Motor neuron (in vitro differentiated cells): ENCODE data around the gene GALNT14. TPM values are rescaled to one million over a fixed set of nuclear protein-coding genes. Genes with fewer than 3 reads are reported as not detected.

ENCODE experiments used
- ATAC-seq, 8 experiments: fragments of 200-7000 bp; cut with Tn5 transposase; replicated peaks in 6 of 8; 2 replicates each; pipeline ENCODE4 v1.8.0; 2021; ENCODE audit warnings: mild to moderate bottlenecking in 8 of 8, moderate library complexity in 8 of 8
- H3K27ac ChIP-seq, 2 donors: fragments of 250-450 bp; sonication (Bioruptor Pico); 2 replicates each; pipeline ENCODE4 v1.9.0; 2021; ENCODE audit warnings: antibody characterized with exemption in 2 of 2, mild to moderate bottlenecking in 2 of 2, moderate library complexity in 1 of 2
- H3K4me1 ChIP-seq, 2 donors: fragments of 250-450 bp; sonication (Bioruptor Pico); replicated peaks in 1 of 2; 2 replicates each; pipeline ENCODE4 v1.6.1; 2021; ENCODE audit warnings: antibody characterized with exemption in 2 of 2, mild to moderate bottlenecking in 2 of 2, moderate library complexity in 1 of 2
- H3K4me3 ChIP-seq, 5 donors: fragments of 250-450 bp; sonication (Bioruptor Pico); 2 replicates each; pipeline ENCODE4 v1.9.0; 2021; ENCODE audit warnings: antibody characterized with exemption in 5 of 5, mild to moderate bottlenecking in 5 of 5, moderate library complexity in 4 of 5
- WGBS, 10 experiments: fragments of 450-650 bp; shearing (Covaris generic); methylation state at CpG; one replicate each; pipeline ENCODE4 v1.0.0; 2022; 5-methylcytosine and 5-hydroxymethylcytosine counted together
- in situ Hi-C, 9 experiments: fragments of 400-800 bp; cut with MboI; loops; one replicate each; pipeline ENCODE4 v1.15.0; 2021; ENCODE audit warnings: low sequenced_read_pairs in 9 of 9, low pct_unique_long_range_greater_than_20kb in 2 of 9; ENCODE audit not compliant: unreplicated experiment in 9 of 9
- total RNA-seq, 8 experiments: library from RNA; unstranded; fragments of 300-600 nt; gene quantifications; 2 replicates each; pipeline versions ENCODE4 v1.2.3 to v1.2.4, GENCODE V29; 2022

GALNT14 gene
- total RNA-seq, 8 experiments from 2014 or later = 0.21 to 17.0 (median 1.6) TPM; not detected in 1

- no peak overlapping the region for H3K4me3 ChIP-seq
- ATAC-seq = no peak
- WGBS, 10 experiments = 48 to 100% (median 80%) methylated on average over 1 to 10 of the region's 13 CpGs; no CpG with 5 or more reads in 2 of the 10 experiments
- in situ Hi-C loops = no loop called here
- H3K4me1 ChIP-seq = peaks cover 0 to 11% of the 10 kb centered on the region in 2 donors
- no peak overlapping the region for H3K27ac ChIP-seq
Measured at GRCh38 chr2:31058096-31059035, 79.9 kb downstream of the GALNT14 start.

GRCh38 chr2:31057691-31058090 is 80.5 kb downstream of the GALNT14 start:
- in situ Hi-C loops = no loop called here
- peak in 1 of 8 experiments; percentile 18 for ATAC-seq
- WGBS, 10 experiments = 60 to 100% (median 60%) methylated on average over 1 to 2 of the region's 3 CpGs; no CpG with 5 or more reads in 7 of the 10 experiments
- Histone ChIP-seq H3K27ac (no peak overlapping the region), H3K4me3 (no peak overlapping the region), H3K4me1 (peaks cover 0 to 11% of the 10 kb centered on the region in 2 donors)

DNA sequence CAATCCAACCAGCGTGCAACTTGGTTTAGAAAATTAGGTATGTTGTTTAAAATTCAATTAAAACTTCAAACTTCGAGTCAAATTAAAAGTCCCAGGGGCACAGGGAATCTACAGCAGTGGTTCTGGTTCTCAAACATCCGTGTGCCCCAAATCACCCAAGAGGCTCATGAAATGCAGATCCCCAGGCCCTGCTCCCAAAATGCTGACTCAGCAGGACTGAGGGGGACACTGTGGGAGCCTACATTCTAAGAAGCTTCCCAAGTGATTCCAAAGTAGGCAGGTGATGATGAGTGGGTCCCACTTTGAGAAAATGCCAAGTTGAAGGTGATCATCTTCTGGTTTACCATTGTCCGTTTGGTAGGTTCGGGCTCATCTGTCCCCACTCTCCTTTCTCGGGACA is 82.3 kb downstream of the GALNT14 start:
- 0 to 98% (median 67%) methylated on average over 1 to 5 of the region's 6 CpGs; no CpG with 5 or more reads in 2 of the 10 experiments for WGBS, 10 experiments
- Histone ChIP-seq H3K4me1 (peaks cover 0 to 11% of the 10 kb centered on the region in 2 donors), H3K27ac (no peak overlapping the region), H3K4me3 (no peak overlapping the region)
- no peak for ATAC-seq
- in situ Hi-C loops = no loop called here

- ATAC-seq = peak in 3 of 8 experiments; percentile 21 to 68 (median 35)
- 25 to 76% (median 62%) methylated on average over 2 to 7 of the region's 7 CpGs for WGBS, 10 experiments
- peak overlapping the region in 1 of 2 donors; percentile 36 for H3K27ac ChIP-seq
Measured at GRCh38 chr2:31054842-31055388, 83.3 kb downstream of the GALNT14 start.

DNA sequence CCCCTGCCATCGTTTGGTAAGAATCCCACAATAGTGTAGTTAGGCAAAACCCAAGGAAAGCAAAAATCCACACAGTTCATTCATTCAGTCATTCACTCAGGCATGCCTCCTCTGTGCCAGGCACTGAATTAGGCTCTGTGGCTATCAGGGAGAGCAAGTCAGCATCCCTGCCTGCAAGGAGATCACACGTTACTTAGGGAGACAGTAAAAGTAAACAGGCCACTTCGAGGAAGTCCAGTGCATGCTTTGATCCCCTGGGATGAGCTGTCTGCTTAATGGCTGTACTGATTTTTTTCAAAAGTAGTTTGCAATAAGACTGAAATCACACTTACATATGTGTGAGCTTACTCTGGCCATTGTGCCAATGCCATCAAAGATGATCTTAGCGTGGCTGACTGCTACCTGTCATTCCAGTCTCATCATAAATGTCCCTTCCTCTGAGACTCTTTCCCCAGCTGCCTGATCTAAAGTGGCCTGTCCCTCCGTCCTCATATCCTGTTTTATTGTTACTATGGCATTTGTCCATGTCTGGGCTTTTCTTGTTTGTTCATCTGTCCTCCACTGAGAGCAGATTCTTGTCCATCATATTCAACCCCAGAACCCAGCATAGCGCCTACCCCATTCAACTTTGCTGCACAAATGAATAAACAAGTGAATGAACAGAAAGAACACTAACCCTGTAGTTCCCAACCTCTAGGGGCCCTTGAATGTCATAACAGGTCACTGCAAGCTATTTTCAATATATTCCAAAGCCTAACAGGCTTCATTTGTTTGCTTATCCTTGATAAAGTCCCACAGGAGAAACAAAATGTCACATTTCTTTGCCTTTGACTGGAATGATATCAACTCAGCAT is 84.1 kb downstream of the GALNT14 start:
- Histone ChIP-seq H3K27ac (peak overlapping the region in 1 of 2 donors; percentile 36), H3K4me1 (peaks cover 0 to 11% of the 10 kb centered on the region in 2 donors), H3K4me3 (no peak overlapping the region)
- in situ Hi-C loops = no loop called here
- peak in 1 of 8 experiments; percentile 14 for ATAC-seq
- WGBS, 10 experiments = 0 to 79% (median 70%) methylated on average over 2 to 5 of the region's 6 CpGs; no CpG with 5 or more reads in 1 of the 10 experiments

More at GRCh38 chr2:31054842-31055388, 83.3 kb downstream of the GALNT14 start:
- in situ Hi-C loops = no loop called here
- Histone ChIP-seq H3K4me1 (peaks cover 0 to 11% of the 10 kb centered on the region in 2 donors), H3K4me3 (no peak overlapping the region)

- in situ Hi-C loops = no loop called here
- H3K4me3 ChIP-seq = no peak overlapping the region
- H3K27ac ChIP-seq = no peak overlapping the region
- peaks cover 0 to 11% of the 10 kb centered on the region in 2 donors for H3K4me1 ChIP-seq
- WGBS, 10 experiments = 33 to 92% (median 80%) methylated on average over 1 to 2 of the region's 5 CpGs; no CpG with 5 or more reads in 7 of the 10 experiments
- ATAC-seq = no peak
Measured at GRCh38 chr2:31052284-31052683, 86.0 kb downstream of the GALNT14 start.

DNA sequence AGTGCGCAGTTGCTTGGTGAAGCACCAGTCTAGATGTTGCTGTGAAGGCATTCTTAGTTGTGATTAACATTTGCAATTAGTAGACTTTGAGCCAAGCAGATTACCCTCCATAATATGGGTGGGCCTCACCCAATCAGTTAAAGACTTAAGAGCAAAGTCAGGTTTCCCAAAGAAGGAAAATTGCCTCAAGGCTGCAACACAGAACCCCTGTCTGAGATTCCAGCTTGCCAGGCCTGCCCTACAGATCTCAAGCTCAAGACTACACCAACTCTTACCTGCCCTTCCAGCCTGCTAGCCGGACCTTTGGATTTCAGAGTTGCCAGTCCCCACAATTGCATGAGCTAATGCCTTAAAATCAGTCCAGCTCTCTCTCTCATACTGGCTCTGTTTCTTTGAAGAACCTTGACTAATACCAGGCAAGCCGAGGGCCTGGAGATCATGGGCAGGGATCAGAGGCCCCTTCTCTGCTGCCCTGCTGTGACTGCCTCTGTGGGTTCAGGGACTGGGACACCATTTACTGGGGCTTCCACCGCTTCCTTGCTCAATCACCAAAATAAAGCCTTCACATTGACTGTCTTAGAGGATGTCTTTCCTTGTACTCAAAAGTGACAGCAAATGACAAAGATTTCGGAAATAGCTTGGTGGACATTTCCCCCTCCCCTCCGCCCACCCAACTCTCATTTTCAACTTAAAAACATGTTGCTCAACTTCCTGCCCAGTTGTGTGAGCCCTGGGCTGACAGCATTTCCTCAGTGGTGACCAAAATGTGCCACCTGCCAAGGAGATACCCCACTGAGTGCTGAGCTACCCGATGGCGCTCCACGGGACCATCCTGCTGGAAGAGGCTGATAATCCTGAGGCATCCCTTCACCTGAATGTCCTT is 86.7 kb downstream of the GALNT14 start:
- Histone ChIP-seq H3K27ac (no peak overlapping the region), H3K4me1 (peaks cover 0 to 11% of the 10 kb centered on the region in 2 donors), H3K4me3 (no peak overlapping the region)
- ATAC-seq = no peak
- in situ Hi-C loops = no loop called here
- 0 to 92% (median 80%) methylated on average over 1 to 4 of the region's 9 CpGs; no CpG with 5 or more reads in 1 of the 10 experiments for WGBS, 10 experiments

GRCh38 chr2:31049916-31050588 is 88.2 kb downstream of the GALNT14 start:
- Histone ChIP-seq H3K4me3 (no peak overlapping the region), H3K27ac (no peak overlapping the region), H3K4me1 (peaks cover 0 to 6% of the 10 kb centered on the region in 2 donors)
- 20 to 100% (median 51%) methylated on average over 1 to 11 of the region's 14 CpGs; no CpG with 5 or more reads in 1 of the 10 experiments for WGBS, 10 experiments
- peak in 1 of 8 experiments; percentile 34 for ATAC-seq
- in situ Hi-C loops = no loop called here

- H3K4me3 ChIP-seq = no peak overlapping the region
- in situ Hi-C loops = no loop called here
- no peak overlapping the region for H3K27ac ChIP-seq
- peak in 2 of 8 experiments; percentile 31 to 59 for ATAC-seq
- WGBS, 10 experiments = 51 to 100% (median 63%) methylated on average over 1 to 2 of the region's 3 CpGs; no CpG with 5 or more reads in 4 of the 10 experiments
- peaks cover 0 to under 1% of the 10 kb centered on the region in 2 donors for H3K4me1 ChIP-seq
Measured at GRCh38 chr2:31049264-31049663, 89.0 kb downstream of the GALNT14 start.

GRCh38 chr2:31047599-31047998 is 90.6 kb downstream of the GALNT14 start:
- Histone ChIP-seq H3K4me3 (no peak overlapping the region), H3K4me1 (no peaks in the 10 kb centered on the region), H3K27ac (no peak overlapping the region)
- WGBS, 10 experiments = 0 to 72% (median 30%) methylated on average over 1 to 5 of the region's 5 CpGs; no CpG with 5 or more reads in 3 of the 10 experiments
- in situ Hi-C loops = no loop called here
- peak in 2 of 8 experiments; percentile 89 to 92 for ATAC-seq

- Histone ChIP-seq H3K27ac (no peak overlapping the region), H3K4me3 (no peak overlapping the region), H3K4me1 (no peaks in the 10 kb centered on the region)
- ATAC-seq = no peak
- in situ Hi-C loops = no loop called here
- 74 to 100% (median 78%) methylated on average over 1 to 3 of the region's 4 CpGs; no CpG with 5 or more reads in 5 of the 10 experiments for whole genome bisulfite sequencing, 10 experiments
Measured at GRCh38 chr2:31038385-31038784, 99.9 kb downstream of the GALNT14 start.
